ENCODE results near the gene CD2. TPM values are rescaled to one million over a fixed set of nuclear protein-coding genes. Genes with fewer than 3 reads are reported as not detected.

Gene CD2
- total and polyA plus RNA-seq, 2 of the 8 experiments (the other 6 are each of a cell fraction or from before 2014, with no cell fraction given): not detected

- ChIA-PET CTCF (ENCODE audit: partially characterized antibody) (interaction anchor here (1.8 to 2.7 kb wide), 2 partner anchors 8 to 14 kb away, joined by 4 to 18 read pairs; no protein-coding TSS in a partner anchor), POLR2A (ENCODE audit: partially characterized antibody) (no interaction called here)
- Histone ChIP-seq H3K4me3 (ENCODE audit: extremely low read depth in 1 of 4, insufficient read depth in 2 of 4, low read depth in 3 of 4, low read length in 4 of 4) (no peak overlapping the region), H2BK5ac (ENCODE audit: low read depth, low read length) (no peak overlapping the region), H3K18ac (ENCODE audit: extremely low read depth, low read length) (no peak overlapping the region), H4K8ac (ENCODE audit: extremely low read depth, insufficient read depth, low read length) (no peak overlapping the region), H3K4me1 (replicated peaks in 1 of 4; ENCODE audit: control insufficient read depth in 3 of 4, insufficient read depth in 4 of 4, low read length in 3 of 4) (no peaks in the 10 kb centered on the region), H3K23ac (ENCODE audit: insufficient read length) (no peak overlapping the region), H3K27ac (ENCODE audit: low read depth, low read length) (no peak overlapping the region), H2BK12ac (ENCODE audit: low read depth, low read length) (no peak overlapping the region), H4K91ac (replicated peaks; ENCODE audit: insufficient read length, low read length) (no peak overlapping the region), H3K79me2 (ENCODE audit: control insufficient read depth in 1 of 2, insufficient read depth in 2 of 2, low read length in 2 of 2) (no peaks in the 10 kb centered on the region), H3K79me1 (ENCODE audit: low read depth, low read length) (no peaks in the 10 kb centered on the region), H3K27me3 (replicated peaks in 1 of 4; ENCODE audit: control insufficient read depth in 3 of 4, extremely low read depth in 1 of 4, insufficient read depth in 3 of 4, low read length in 3 of 4) (no peaks in the 10 kb centered on the region), H2BK15ac (ENCODE audit: low read length) (no peak overlapping the region), H3K9ac (replicated peaks in 1 of 4; ENCODE audit: extremely low read depth in 1 of 4, low read depth in 3 of 4, low read length in 3 of 4) (no peak overlapping the region), H2BK120ac (replicated peaks; ENCODE audit: low read depth, low read length) (no peak overlapping the region), H2BK20ac (ENCODE audit: low read length) (no peak overlapping the region), H3K36me3 (ENCODE audit: control insufficient read depth in 2 of 4, insufficient read depth in 4 of 4, low read length in 3 of 4) (no peaks in the 10 kb centered on the region), H4K5ac (ENCODE audit: insufficient read length, low read depth, low read length) (no peak overlapping the region), H2AFZ (ENCODE audit: low read length) (no peak overlapping the region), H3K4ac (replicated peaks; ENCODE audit: insufficient read length, low read depth, low read length) (no peak overlapping the region), H3K9me3 (ENCODE audit: insufficient read depth in 2 of 2, low read depth in 1 of 2, low read length in 1 of 2) (no peaks in the 10 kb centered on the region), H3K14ac (ENCODE audit: insufficient read length) (no peak overlapping the region), H4K20me1 (replicated peaks in 1 of 2; ENCODE audit: control insufficient read depth in 1 of 2, insufficient read depth in 2 of 2, low read length in 2 of 2) (no peaks in the 10 kb centered on the region), H3K23me2 (ENCODE audit: low read depth, low read length) (no peaks in the 10 kb centered on the region), H3K56ac (replicated peaks; ENCODE audit: insufficient read length, low read depth, low read length) (no peak overlapping the region), H2AK5ac (ENCODE audit: low read depth, low read length) (no peak overlapping the region), H3K4me2 (ENCODE audit: insufficient read depth in 1 of 2, low read depth in 2 of 2, low read length in 2 of 2) (no peak overlapping the region)
- FAIRE-seq (no peak), DNase-seq (ENCODE audit: low read depth in 1 of 2, low spot score in 2 of 2) (no peak)
- WGBS, 2 experiments (ENCODE audit: extremely low coverage in 1 of 2, insufficient coverage in 1 of 2, insufficient read length in 1 of 2, insufficient replicate concordance in 2 of 2, low coverage in 1 of 2, low lambda C conversion rate in 2 of 2, missing lambda C conversion rate in 1 of 2): 90% methylated on average over 4 of the region's 4 CpGs; no CpG with 5 or more reads in 1 of the 2 experiments
Observed at GRCh38 chr1:116755681-116756080, 1.5 kb downstream of the CD2 start.

Measured in H1 (cell line).